ENCODE measurements around the gene JUP.

GRCh38 chr17:41821776-41822175 is 35.3 kb upstream of the JUP start:
- TF ChIP-seq, protein P1, sequence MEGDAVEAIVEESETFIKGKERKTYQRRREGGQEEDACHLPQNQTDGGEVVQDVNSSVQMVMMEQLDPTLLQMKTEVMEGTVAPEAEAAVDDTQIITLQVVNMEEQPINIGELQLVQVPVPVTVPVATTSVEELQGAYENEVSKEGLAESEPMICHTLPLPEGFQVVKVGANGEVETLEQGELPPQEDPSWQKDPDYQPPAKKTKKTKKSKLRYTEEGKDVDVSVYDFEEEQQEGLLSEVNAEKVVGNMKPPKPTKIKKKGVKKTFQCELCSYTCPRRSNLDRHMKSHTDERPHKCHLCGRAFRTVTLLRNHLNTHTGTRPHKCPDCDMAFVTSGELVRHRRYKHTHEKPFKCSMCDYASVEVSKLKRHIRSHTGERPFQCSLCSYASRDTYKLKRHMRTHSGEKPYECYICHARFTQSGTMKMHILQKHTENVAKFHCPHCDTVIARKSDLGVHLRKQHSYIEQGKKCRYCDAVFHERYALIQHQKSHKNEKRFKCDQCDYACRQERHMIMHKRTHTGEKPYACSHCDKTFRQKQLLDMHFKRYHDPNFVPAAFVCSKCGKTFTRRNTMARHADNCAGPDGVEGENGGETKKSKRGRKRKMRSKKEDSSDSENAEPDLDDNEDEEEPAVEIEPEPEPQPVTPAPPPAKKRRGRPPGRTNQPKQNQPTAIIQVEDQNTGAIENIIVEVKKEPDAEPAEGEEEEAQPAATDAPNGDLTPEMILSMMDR (conservative IDR thresholded peaks at IDR 0.05; ENCODE audit: low read depth, low read length): no peak
- TF ChIP-seq RCOR1 (IDR thresholded peaks at IDR 0.05; ENCODE audit: insufficient replicate concordance, low read length) (no peak), CHD1 (IDR thresholded peaks at IDR 0.05; ENCODE audit: low read depth, low read length) (no peak)
